T-helper 9 cell (primary cell): Measurements from ENCODE around the gene BARX1.
"Not testable (repeated sequence)": the region's sequence is repeated elsewhere in the genome, so short reads cannot be mapped to it uniquely, and the experiment has no call there.

ENCODE experiments used
- DNase-seq: peaks from one replicate; pipeline ENCODE4 v3.0.0-alpha.2; 2020

BARX1 gene

GRCh38 chr9:93950619-93951601, 4.2 kb downstream of the BARX1 start:
- no peak for DNase-seq

GRCh38 chr9:93949694-93950449, 5.3 kb downstream of the BARX1 start:
- no peak for DNase-seq

- DNase-seq: no peak
These were observed 6.0 kb downstream of the BARX1 start for GRCh38 chr9:93949073-93949693.

GRCh38 chr9:93948441-93949072, 6.6 kb downstream of the BARX1 start:
- DNase-seq: no peak

- DNase-seq: no peak
These were observed 7.6 kb downstream of the BARX1 start for GRCh38 chr9:93947409-93948070.

- DNase-seq: no peak
These were observed 8.8 kb downstream of the BARX1 start for GRCh38 chr9:93946338-93946712.

- DNase-seq: no peak
These were observed 9.5 kb downstream of the BARX1 start for GRCh38 chr9:93945400-93946337.

- DNase-seq: no peak
These were observed 11.1 kb downstream of the BARX1 start for GRCh38 chr9:93944011-93944410.

GRCh38 chr9:93942161-93942560, 13.0 kb downstream of the BARX1 start:
- no peak for DNase-seq

- DNase-seq: no peak
These were observed 13.7 kb downstream of the BARX1 start for GRCh38 chr9:93941493-93941892.

GRCh38 chr9:93940951-93941350, 14.2 kb downstream of the BARX1 start:
- no peak for DNase-seq

- DNase-seq: not testable (repeated sequence)
These were observed 15.6 kb downstream of the BARX1 start for GRCh38 chr9:93939589-93939988.

GRCh38 chr9:93937193-93937592, 18.0 kb downstream of the BARX1 start:
- no peak for DNase-seq

- no peak for DNase-seq
These were observed 23.2 kb downstream of the BARX1 start for GRCh38 chr9:93931905-93932304.

GRCh38 chr9:93930070-93930469, 25.1 kb downstream of the BARX1 start:
- no peak for DNase-seq

GRCh38 chr9:93929231-93929630, 25.9 kb downstream of the BARX1 start:
- DNase-seq: no peak

- no peak for DNase-seq
These were observed 32.6 kb downstream of the BARX1 start for GRCh38 chr9:93922535-93922934.

- no peak for DNase-seq
These were observed 34.9 kb downstream of the BARX1 start for GRCh38 chr9:93920131-93920800.

- no peak for DNase-seq
These were observed 37.1 kb downstream of the BARX1 start for GRCh38 chr9:93918061-93918460.

- DNase-seq: no peak
These were observed 37.9 kb downstream of the BARX1 start for GRCh38 chr9:93917121-93917853.
